Frontal cortex (tissue), 4 donors: ENCODE measurements around the gene MBTD1. TPM values are rescaled to one million over a fixed set of nuclear protein-coding genes. Genes with fewer than 3 reads are reported as not detected.
"Not testable (repeated sequence)": the region's sequence is repeated elsewhere in the genome, so short reads cannot be mapped to it uniquely, and the experiment has no call there.

Source experiments
- DNase-seq, 2 donors: peaks; one replicate each; pipeline ENCODE4 v3.0.0; 2012; ENCODE audit warnings: low spot score in 2 of 2
- FAIRE-seq: peaks from 2 replicates; lab custom pipeline; 2012; peaks lifted over from hg19 to GRCh38; lab: Jason Lieb, UNC
- total RNA-seq: library from RNA; depleted of rRNA; stranded (reverse); fragments of >200 nt; gene quantifications from one replicate; pipeline ENCODE4 v1.2.3, GENCODE V29; 2014
- donor health status: control.
- donor health status: control.
- donor health status: control.

Gene MBTD1
- total RNA-seq, 1 donor from 2014 or later: 64.4 TPM

DNA sequence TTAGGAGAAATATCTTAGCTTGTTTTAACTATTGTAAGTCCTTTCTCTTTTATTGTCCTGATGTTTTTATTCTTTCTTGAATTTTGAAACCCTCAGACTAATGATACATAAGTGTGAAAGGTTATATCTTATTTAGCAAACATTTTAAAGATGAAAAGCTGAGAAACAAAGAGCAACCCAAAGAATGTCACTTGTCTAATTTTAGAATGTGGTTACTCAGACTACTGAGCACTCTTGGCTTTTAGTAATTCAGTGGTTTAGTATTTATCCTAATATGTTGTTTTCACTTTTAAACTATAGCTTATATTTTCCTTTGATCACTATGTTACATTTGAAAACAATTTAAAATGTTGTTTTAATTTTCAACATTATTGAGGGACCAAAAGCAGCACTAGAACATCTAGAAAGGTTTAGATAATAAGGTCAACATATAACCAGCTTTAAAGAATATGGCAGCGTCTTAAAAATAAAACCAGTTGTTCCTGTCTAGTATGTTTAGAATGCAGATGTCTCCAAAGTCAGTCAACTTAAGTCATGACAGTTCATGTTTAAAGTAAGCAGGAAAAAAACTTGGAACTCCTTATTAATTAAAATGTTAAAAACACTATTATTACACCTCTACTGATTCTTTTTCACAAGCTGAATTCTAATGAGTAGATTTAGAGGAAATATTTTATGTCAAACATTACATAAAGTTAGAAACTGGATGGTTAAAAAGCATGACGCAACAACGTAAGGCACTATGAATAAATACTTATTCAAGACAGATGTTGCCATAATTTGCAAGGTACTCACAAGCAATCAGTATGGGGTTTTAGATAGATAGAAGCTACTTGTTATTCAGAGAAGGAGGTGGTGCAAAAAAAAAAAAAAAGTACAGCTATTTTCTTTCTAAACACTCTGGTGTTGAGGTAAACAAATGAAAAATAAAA is 2.4 kb downstream of the MBTD1 start:
- DNase-seq: no peak
- no peak for FAIRE-seq

DNA sequence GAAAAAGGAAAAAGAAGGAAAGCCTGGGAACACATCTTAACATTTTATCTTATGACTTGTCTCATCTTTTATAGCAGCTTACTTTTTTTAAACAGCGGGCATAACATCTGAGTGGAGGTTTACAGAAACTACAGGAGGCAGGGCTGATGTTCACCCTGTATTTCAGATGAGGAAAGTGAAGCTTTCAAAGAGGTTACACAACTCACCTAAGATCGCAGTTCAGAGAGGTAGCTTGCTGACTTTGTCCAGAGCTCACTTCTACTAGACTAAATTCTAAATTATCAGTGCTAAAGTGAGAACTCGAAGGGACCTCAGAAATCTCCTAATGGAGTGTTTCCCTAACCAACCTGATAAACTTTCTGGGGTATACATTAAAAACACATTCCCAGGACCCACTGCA is 3.7 kb downstream of the MBTD1 start:
- DNase-seq (no peak), FAIRE-seq (no peak)

DNA sequence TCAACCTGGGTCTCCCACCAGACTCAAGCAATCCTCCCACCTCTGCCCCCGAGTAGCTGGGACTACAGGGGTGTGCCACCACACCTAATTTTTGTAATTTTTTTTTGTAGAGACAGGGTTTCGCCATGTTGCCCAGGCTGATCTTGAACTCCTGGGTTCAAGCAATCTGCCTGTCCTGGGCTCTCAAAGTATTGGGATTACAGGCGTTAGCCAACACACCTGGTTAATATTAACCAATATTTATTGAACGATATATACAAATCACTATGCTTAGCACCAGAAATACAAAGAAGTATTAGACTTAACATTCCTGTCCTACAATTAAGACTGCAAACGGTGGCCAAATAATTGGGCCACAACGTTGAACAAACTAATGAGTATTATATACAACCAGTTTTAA is 4.2 kb downstream of the MBTD1 start:
- FAIRE-seq: no peak

DNA sequence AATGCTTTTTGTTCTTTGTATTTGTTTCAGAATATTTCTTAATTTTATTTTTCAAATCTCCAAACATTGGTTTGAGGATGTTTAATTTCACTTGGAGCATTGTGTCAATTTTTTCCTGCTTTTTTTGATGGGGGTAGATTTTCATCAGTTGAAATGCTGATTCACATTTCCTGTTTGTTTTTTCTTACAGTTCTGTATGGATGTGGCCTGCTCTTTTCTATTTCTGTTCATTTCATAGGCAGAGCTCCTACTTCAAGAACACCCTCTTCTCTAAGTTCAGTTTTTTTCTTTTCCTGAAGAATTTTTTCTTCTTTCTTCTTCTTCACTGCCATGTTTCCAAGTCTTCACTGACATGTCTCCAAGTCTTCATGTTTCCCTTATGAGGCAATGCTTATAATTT is 8.8 kb downstream of the MBTD1 start:
- FAIRE-seq: no peak
- DNase-seq: no peak

More for the DNA sequence above, 4.2 kb downstream of the MBTD1 start:
- DNase-seq: no peak

DNA sequence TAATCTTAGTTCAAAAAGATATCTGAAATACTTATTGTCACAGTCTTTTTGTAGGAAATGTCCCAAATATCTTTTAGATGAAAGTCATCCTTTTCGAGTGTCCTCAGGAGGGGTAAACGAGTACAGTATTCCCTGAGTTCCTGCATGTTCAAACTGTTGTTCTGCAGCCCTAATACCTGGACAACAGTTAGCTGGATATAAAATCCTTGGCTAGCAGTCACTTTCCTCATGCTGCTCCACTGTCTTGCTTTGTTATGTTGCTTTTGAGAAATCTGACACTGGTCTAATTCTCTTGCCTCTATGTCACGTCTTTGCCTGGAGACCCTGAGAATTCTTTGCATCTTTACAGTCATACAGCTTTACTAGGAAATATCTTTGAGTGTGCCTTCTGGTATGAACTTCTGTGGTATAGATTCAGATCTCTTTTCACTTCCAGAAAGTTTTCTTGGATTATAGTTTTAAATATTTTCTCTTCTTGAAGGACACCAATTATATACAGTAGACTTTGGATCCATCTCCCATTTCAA is 9.5 kb downstream of the MBTD1 start:
- DNase-seq (no peak), FAIRE-seq (no peak)

- DNase-seq (no peak), FAIRE-seq (no peak)
Measured at GRCh38 chr17:51245535-51245934, 14.3 kb downstream of the MBTD1 start.

- FAIRE-seq (no peak), DNase-seq (no peak)
Measured at GRCh38 chr17:51244041-51244440, 15.8 kb downstream of the MBTD1 start.

DNA sequence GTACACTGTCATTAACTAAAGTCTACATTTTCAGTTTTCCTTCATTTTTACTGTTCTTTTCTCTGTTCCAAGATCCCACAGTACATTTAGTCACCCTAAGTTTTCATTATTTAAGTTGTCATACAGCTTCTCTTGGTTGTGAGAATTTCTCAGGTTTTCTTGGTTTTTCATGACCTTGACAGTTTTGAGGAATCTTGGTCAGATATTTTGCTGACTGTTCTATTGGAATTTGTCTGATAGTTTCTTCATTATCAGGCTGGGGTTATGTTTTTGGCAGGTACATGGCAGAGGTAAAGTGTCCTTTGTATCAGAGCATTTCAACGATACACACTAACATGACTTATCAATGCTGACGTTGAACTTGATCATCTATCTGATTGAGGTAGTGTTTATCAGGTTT is 19.6 kb downstream of the MBTD1 start:
- FAIRE-seq (no peak), DNase-seq (no peak)

GRCh38 chr17:51238255-51238887 is 21.5 kb downstream of the MBTD1 start:
- FAIRE-seq (no peak), DNase-seq (no peak)

- FAIRE-seq: no peak
- no peak for DNase-seq
Measured at GRCh38 chr17:51234162-51234561, 25.7 kb downstream of the MBTD1 start.

GRCh38 chr17:51231999-51232398 is 27.9 kb downstream of the MBTD1 start:
- DNase-seq (no peak), FAIRE-seq (no peak)

GRCh38 chr17:51230306-51230705 is 29.5 kb downstream of the MBTD1 start:
- no peak for DNase-seq
- FAIRE-seq: no peak

DNA sequence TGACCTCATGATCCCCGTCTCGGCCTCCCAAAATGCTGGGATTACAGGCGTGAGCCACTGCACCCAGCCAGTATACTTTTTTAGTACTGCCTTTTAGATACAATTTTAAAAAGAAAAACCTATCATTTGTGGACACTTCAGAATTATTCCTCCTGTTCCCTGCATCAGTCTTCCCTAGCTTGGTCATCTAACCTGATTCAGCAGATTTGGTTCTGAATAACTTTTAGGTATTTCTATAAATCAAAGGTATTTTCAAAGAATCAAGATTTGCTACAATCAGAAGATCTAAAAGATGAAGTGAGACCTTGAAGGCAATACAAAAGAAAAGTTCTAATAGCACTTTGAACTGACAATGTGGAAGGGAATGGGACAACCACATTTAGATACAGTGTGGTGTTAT is 30.0 kb downstream of the MBTD1 start:
- DNase-seq (no peak), FAIRE-seq (no peak)

DNA sequence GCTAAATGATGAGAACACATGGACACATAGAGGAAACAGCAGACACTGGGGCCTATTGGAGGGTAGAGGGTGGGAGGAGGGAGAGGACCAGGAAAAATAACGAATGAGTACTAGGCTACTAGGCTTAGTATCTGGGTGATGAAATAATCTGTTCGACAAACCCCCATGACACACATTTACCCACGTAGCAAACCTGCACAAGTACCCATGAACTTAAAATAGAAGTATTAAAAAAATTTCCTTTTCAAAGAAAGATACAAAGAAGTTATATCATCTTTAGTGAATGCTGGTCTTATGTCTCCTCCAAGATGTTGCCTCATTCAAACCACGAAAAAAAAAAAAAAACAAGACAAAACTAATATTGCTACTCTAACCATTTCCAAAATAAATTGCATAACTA is 31.7 kb downstream of the MBTD1 start:
- no peak for FAIRE-seq
- DNase-seq: no peak

DNA sequence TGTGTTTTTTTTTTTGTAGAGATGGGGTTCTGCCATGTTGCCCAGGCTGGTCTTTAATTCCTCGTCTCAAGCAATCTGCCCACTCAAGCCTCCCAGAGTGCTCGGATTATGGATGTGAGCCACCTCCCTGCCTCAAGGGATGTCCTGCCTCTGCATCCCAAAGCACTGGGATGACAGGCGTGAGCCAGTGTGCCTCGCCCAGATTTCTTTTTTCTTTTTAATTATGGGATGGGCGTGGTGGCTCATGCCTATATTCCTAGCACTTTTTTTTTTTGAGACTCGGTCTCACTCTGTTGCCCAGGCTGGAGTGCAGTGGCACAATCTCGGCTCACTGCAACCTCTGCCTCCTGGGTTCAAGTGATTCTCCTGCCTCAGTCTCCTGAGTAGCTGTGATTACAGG is 34.3 kb downstream of the MBTD1 start:
- not testable (repeated sequence) for DNase-seq, FAIRE-seq

- DNase-seq (no peak), FAIRE-seq (no peak)
Measured at GRCh38 chr17:51224402-51225262, 35.2 kb downstream of the MBTD1 start.

DNA sequence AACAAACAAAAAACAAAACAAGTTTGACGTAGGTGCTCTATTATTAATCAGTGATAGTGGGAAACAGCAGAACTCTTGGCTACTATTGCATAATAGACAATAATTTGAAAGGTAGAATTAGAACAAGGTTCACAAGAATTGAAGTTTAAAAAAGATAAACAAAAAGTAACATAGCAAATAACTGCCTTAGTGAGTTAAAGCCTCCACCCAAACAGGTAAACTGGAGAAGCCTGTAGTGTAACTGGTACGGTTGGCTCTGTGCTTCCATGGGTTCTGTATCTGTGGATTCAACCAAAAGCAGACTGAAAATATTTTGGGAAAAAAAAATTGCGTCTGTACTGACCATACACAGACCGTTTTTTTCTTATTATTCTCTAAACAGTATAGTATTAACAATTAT is 38.5 kb downstream of the MBTD1 start:
- no peak for FAIRE-seq
- DNase-seq: no peak

GRCh38 chr17:51217946-51218345 is 41.9 kb downstream of the MBTD1 start:
- DNase-seq (no peak), FAIRE-seq (no peak)

DNA sequence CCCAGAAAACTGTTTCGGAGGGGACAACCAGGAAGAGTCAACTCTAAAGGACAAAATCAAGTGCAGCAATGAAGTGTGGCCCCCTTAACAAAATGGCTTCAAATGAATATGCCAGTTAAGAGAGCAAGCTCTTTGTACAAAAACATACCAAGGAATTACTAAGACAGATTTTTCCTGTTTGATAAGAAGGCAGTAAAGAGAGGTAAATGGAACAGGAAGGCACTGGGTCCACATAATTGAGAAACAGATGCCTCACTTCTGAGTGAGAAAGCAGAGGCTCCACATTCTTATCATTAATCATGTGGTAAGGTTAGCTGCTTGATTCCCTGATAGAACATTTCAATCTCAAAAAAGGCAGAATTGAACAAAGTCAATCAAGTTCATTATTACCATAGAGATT is 44.9 kb downstream of the MBTD1 start:
- no peak for FAIRE-seq
- no peak for DNase-seq

DNA sequence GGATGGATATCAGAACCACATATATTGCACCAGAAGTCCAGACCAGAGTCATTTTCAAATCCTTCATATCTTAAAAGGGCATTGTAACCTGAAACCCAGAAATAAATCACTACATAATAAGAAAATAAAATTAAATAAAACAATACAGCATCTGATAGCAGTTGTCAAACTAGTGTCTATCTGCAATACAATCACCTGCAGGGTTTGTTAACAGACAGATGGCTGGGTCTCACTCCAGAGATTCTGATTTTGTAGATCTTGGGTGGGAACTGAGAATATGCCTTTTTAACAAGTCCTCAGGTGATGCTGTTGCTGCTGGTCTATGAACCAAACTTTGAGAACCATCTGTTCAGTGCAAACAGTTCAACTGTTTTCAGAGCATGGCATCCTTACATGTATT is 56.0 kb downstream of the MBTD1 start:
- DNase-seq (no peak), FAIRE-seq (no peak)
